Tibial artery (tissue), 4 donors: ENCODE measurements around the gene KCMF1.

Source experiments
- DNase-seq, 2 donors: peaks; one replicate each; pipeline ENCODE4 v3.0.0-alpha.2; 2019
- H3K27ac ChIP-seq, 2 donors: fragments of 200-600 bp; sonication (generic) in 1 of 2; 1 replicate in 1 of 2; 2 replicates in 1 of 2; pipeline ENCODE4 v1.5.1; 2018 to 2019; ENCODE audit warnings: mild to moderate bottlenecking in 1 of 2
- H3K27me3 ChIP-seq, 2 donors: fragments of 200-600 bp; sonication (generic) in 1 of 2; one replicate each; pipeline versions ENCODE4 v1.5.1 to v1.6.0; 2016 to 2019
- H3K36me3 ChIP-seq, 3 donors: fragments of 200-600 bp; sonication (generic) in 2 of 3; one replicate each; pipeline ENCODE4 v1.5.1; 2016 to 2019; ENCODE audit warnings: mild to moderate bottlenecking in 2 of 3
- H3K4me1 ChIP-seq, 4 donors: fragments of 200-600 bp; sonication (generic) in 2 of 4; 1 replicate in 3 of 4; 2 replicates in 1 of 4; pipeline ENCODE4 v1.5.1; 2016 to 2019
- H3K4me3 ChIP-seq, 2 donors: fragments of 200-600 bp; sonication (generic) in 1 of 2; 1 replicate in 1 of 2; 2 replicates in 1 of 2; pipeline ENCODE4 v1.5.1; 2018 to 2019; ENCODE audit warnings: mild to moderate bottlenecking in 2 of 2
- H3K9me3 ChIP-seq, 3 donors: fragments of 200-600 bp; sonication (generic) in 1 of 3; one replicate each; pipeline ENCODE4 v1.5.1; 2016 to 2019
- CTCF ChIP-seq, 2 experiments: fragments of 200-600 bp in 1 of 2; fragments of 450-650 bp in 1 of 2; IDR thresholded peaks; one replicate each; pipeline ENCODE4 v1.5.1; 2017 to 2019; ENCODE audit warnings: antibody characterized with exemption in 2 of 2, mild to moderate bottlenecking in 1 of 2, moderate library complexity in 1 of 2
- intact Hi-C: fragments of 100-400 bp; cut with DNase I; formaldehyde crosslinking; loops from one replicate; pipeline ENCODE4 v1.15.0; 2023; ENCODE audit warnings: low total_unique reads

The KCMF1 gene

DNA sequence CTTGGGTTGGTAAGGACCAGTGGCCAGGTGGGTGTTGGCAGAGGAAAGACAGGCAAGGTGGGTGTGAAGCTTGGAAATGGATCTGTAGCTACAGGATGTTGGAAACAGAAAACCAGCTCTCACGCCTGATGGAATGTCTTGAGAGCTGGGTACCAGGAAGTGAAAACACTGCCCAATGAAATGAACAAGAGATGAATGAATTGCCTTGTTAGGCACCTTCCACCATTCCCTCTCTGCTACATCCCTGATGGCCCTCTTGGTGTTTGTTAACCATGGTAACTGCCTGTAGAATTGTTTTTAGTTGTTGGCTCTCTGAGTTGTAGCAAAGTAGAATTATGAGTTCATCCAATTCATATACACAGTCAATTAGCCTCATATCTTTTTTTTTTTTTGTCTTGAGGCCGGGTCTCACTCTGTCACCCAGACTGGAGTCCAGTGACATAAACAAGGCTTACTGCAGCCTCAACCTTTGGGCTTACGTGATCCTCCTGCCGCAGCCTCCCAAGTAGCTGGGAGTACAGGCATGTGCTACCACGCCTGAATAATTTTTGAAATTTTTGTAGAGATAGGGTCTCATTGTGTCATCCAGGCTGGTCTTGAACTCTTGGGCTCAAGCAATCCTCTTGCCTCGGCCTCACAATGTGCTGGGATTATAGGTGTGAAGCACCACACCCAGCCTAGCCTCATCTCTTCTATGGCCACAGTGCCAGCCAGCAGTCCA is 9.5 kb downstream of the KCMF1 start:
- TF ChIP-seq CTCF (IDR thresholded peaks at IDR 0.05) = no peak
- no peaks in the 10 kb centered on the region for H3K36me3 ChIP-seq
- H3K4me3 ChIP-seq = no peak overlapping the region
- H3K27me3 ChIP-seq = no peaks in the 10 kb centered on the region
- H3K4me1 ChIP-seq = peaks cover 0 to 88% (median 20%) of the 10 kb centered on the region in 4 donors
- no peak overlapping the region for H3K27ac ChIP-seq
- intact Hi-C loops = no loop called here
- H3K9me3 ChIP-seq = no peaks in the 10 kb centered on the region
- no peak for DNase-seq

GRCh38 chr2:84986018-84986417 is 15.1 kb downstream of the KCMF1 start:
- DNase-seq = no peak
- Histone ChIP-seq H3K4me3 (no peak overlapping the region), H3K9me3 (no peaks in the 10 kb centered on the region), H3K36me3 (no peaks in the 10 kb centered on the region), H3K27ac (no peak overlapping the region), H3K4me1 (peaks cover 0 to 92% (median 27%) of the 10 kb centered on the region in 4 donors), H3K27me3 (no peaks in the 10 kb centered on the region)
- TF ChIP-seq CTCF (IDR thresholded peaks at IDR 0.05) = no peak
- intact Hi-C loops = no loop called here

- H3K4me3 ChIP-seq = no peak overlapping the region
- no peaks in the 10 kb centered on the region for H3K36me3 ChIP-seq
- no peaks in the 10 kb centered on the region for H3K27me3 ChIP-seq
- DNase-seq = no peak
- no peak for TF ChIP-seq CTCF (IDR thresholded peaks at IDR 0.05)
- H3K27ac ChIP-seq = no peak overlapping the region
- intact Hi-C loops = no loop called here
- H3K9me3 ChIP-seq = no peaks in the 10 kb centered on the region
- peaks cover 0 to 87% (median 37%) of the 10 kb centered on the region in 4 donors for H3K4me1 ChIP-seq
Measured at GRCh38 chr2:84989422-84989821, 18.5 kb downstream of the KCMF1 start.

GRCh38 chr2:84989927-84990326 is 19.0 kb downstream of the KCMF1 start:
- H3K4me1 ChIP-seq = peaks cover 0 to 87% (median 39%) of the 10 kb centered on the region in 4 donors
- TF ChIP-seq CTCF (IDR thresholded peaks at IDR 0.05) = no peak
- H3K27ac ChIP-seq = no peak overlapping the region
- H3K36me3 ChIP-seq = no peaks in the 10 kb centered on the region
- intact Hi-C loops = no loop called here
- no peak for DNase-seq
- no peak overlapping the region for H3K4me3 ChIP-seq
- no peaks in the 10 kb centered on the region for H3K9me3 ChIP-seq
- H3K27me3 ChIP-seq = no peaks in the 10 kb centered on the region

GRCh38 chr2:84991404-84992160 is 20.6 kb downstream of the KCMF1 start:
- intact Hi-C loops = no loop called here
- Histone ChIP-seq H3K4me1 (peaks cover 0 to 88% (median 34%) of the 10 kb centered on the region in 4 donors), H3K27me3 (no peaks in the 10 kb centered on the region), H3K27ac (no peak overlapping the region), H3K36me3 (no peaks in the 10 kb centered on the region), H3K4me3 (no peak overlapping the region), H3K9me3 (no peaks in the 10 kb centered on the region)
- TF ChIP-seq CTCF (IDR thresholded peaks at IDR 0.05) = no peak
- no peak for DNase-seq
